RWPE2 (cell line): ENCODE data around the gene SEMA5A.

ENCODE experiments used
- ATAC-seq: fragments of 200-7000 bp; cut with Tn5 transposase; 3 replicates; pipeline ENCODE4 v1.9.1; 2021; ENCODE audit warnings: low read depth
- DNase-seq: peaks from one replicate; pipeline ENCODE4 v3.0.0-alpha.2; 2020; ENCODE audit warnings: low spot score
- H3K27ac ChIP-seq: fragments of 450-650 bp; 2 replicates; pipeline ENCODE4 v1.5.1; 2017; ENCODE audit warnings: mild to moderate bottlenecking; ENCODE audit not compliant: poor library complexity, severe bottlenecking
- H3K27me3 ChIP-seq: fragments of 250-450 bp; sonication (Bioruptor Pico); 2 replicates; pipeline ENCODE4 v1.5.1; 2021; ENCODE audit warnings: mild to moderate bottlenecking, moderate library complexity; ENCODE audit not compliant: insufficient read depth, poor library complexity, severe bottlenecking
- H3K36me3 ChIP-seq: fragments of 250-450 bp; sonication (Bioruptor Pico); 2 replicates; pipeline ENCODE4 v1.5.1; 2020; ENCODE audit warnings: low read depth, mild to moderate bottlenecking, moderate library complexity
- H3K4me1 ChIP-seq: fragments of 250-450 bp; sonication (Bioruptor Pico); 2 replicates; pipeline ENCODE4 v1.5.1; 2021; ENCODE audit warnings: mild to moderate bottlenecking, moderate library complexity; ENCODE audit not compliant: insufficient read depth, poor library complexity, severe bottlenecking
- H3K4me3 ChIP-seq: fragments of 250-450 bp; sonication (Bioruptor Pico); 2 replicates; pipeline ENCODE4 v1.5.1; 2021; ENCODE audit warnings: mild to moderate bottlenecking, moderate library complexity; ENCODE audit not compliant: severe bottlenecking
- H3K9me3 ChIP-seq: fragments of 250-450 bp; sonication (Bioruptor Pico); 2 replicates; pipeline ENCODE4 v1.5.1; 2021; ENCODE audit warnings: mild to moderate bottlenecking, moderate library complexity; ENCODE audit not compliant: severe bottlenecking
- CTCF ChIP-seq: fragments of 450-650 bp; IDR thresholded peaks from one replicate; pipeline ENCODE4 v1.5.1; 2017; ENCODE audit warnings: mild to moderate bottlenecking, moderate library complexity; ENCODE audit not compliant: poor library complexity, severe bottlenecking

SEMA5A gene

GRCh38 chr5:9399094-9399493, 146.8 kb downstream of the SEMA5A start:
- ATAC-seq: no peak
- TF ChIP-seq CTCF: no peak

GRCh38 chr5:9398227-9398626, 147.6 kb downstream of the SEMA5A start:
- Histone ChIP-seq H3K27me3 (no peaks in the 10 kb centered on the region), H3K36me3 (no peaks in the 10 kb centered on the region)
- TF ChIP-seq CTCF: no peak

More at GRCh38 chr5:9399094-9399493, 146.8 kb downstream of the SEMA5A start:
- no peak overlapping the region for H3K4me3 ChIP-seq
- no peaks in the 10 kb centered on the region for H3K9me3 ChIP-seq
- no peaks in the 10 kb centered on the region for H3K27me3 ChIP-seq
- no peak for DNase-seq
- peaks cover 3% of the 10 kb centered on the region for H3K4me1 ChIP-seq
- no peak overlapping the region for H3K27ac ChIP-seq
- no peaks in the 10 kb centered on the region for H3K36me3 ChIP-seq

GRCh38 chr5:9396285-9396770, 149.5 kb downstream of the SEMA5A start:
- ATAC-seq: no peak
- no peak overlapping the region for H3K4me3 ChIP-seq
- no peaks in the 10 kb centered on the region for H3K27me3 ChIP-seq
- no peak for DNase-seq
- H3K4me1 ChIP-seq: no peaks in the 10 kb centered on the region
- no peak for TF ChIP-seq CTCF
- no peak overlapping the region for H3K27ac ChIP-seq
- no peaks in the 10 kb centered on the region for H3K36me3 ChIP-seq
- H3K9me3 ChIP-seq: no peaks in the 10 kb centered on the region

More at GRCh38 chr5:9398227-9398626, 147.6 kb downstream of the SEMA5A start:
- DNase-seq: no peak
- Histone ChIP-seq H3K27ac (no peak overlapping the region), H3K4me3 (no peak overlapping the region), H3K9me3 (no peaks in the 10 kb centered on the region), H3K4me1 (peaks cover 3% of the 10 kb centered on the region)
- ATAC-seq: no peak

DNA sequence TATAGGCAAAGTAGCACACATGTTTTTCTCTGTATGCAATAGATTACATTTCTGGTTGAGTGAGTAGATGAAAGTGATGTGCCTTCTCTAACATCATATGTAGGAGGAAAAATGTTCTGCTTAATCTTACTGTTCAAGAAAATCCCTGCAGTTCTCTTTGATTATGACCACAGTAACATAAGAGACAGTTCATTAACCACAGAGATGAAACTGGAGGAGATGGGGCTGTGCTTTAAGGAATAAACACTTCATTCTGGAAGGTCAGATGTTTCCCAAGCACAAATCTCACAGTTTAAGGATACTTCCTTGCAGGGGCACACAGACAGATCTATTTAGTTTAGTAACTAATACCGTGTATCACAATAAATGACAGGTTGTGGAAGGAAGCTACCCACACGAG, 150.2 kb downstream of the SEMA5A start:
- Histone ChIP-seq H3K9me3 (no peaks in the 10 kb centered on the region), H3K27me3 (no peaks in the 10 kb centered on the region), H3K36me3 (no peaks in the 10 kb centered on the region), H3K27ac (no peak overlapping the region), H3K4me3 (no peak overlapping the region), H3K4me1 (no peaks in the 10 kb centered on the region)
- ATAC-seq (no peak), DNase-seq (no peak)
- no peak for TF ChIP-seq CTCF

- Histone ChIP-seq H3K27me3 (no peaks in the 10 kb centered on the region), H3K36me3 (no peaks in the 10 kb centered on the region), H3K4me1 (no peaks in the 10 kb centered on the region), H3K27ac (no peak overlapping the region), H3K9me3 (no peaks in the 10 kb centered on the region), H3K4me3 (no peak overlapping the region)
- no peak for TF ChIP-seq CTCF
- ATAC-seq: no peak
- DNase-seq: no peak
These were observed 151.7 kb downstream of the SEMA5A start for GRCh38 chr5:9394221-9394620.
